NCI-H345 treated with DMSO at 0.1 percent for 48 hours (cell line): ENCODE data around the gene SRCIN1.
A peak's percentile ranks its signal among the peaks of the same experiment; 100 is the strongest.

Experiments used
- DNase-seq: peaks from one replicate; lab custom pipeline; 2025; ENCODE audit not compliant: unreplicated experiment; lab: John Stamatoyannopoulos, UW

The SRCIN1 gene

GRCh38 chr17:38585056-38585917 is 20.5 kb downstream of the SRCIN1 start:
- no peak for DNase-seq

GRCh38 chr17:38584350-38584925 is 21.3 kb downstream of the SRCIN1 start:
- DNase-seq, result peak; percentile 32

- DNase-seq, result no peak
These were observed 21.9 kb downstream of the SRCIN1 start for GRCh38 chr17:38583828-38584349.

- no peak for DNase-seq
These were observed 22.6 kb downstream of the SRCIN1 start for GRCh38 chr17:38583176-38583575.

- no peak for DNase-seq
These were observed 23.7 kb downstream of the SRCIN1 start for GRCh38 chr17:38582069-38582468.

- peak; percentile 68 for DNase-seq
These were observed 25.8 kb downstream of the SRCIN1 start for GRCh38 chr17:38579934-38580333.

GRCh38 chr17:38579083-38579480 is 26.7 kb downstream of the SRCIN1 start:
- no peak for DNase-seq

GRCh38 chr17:38578229-38579082 is 27.3 kb downstream of the SRCIN1 start:
- DNase-seq, result no peak

- DNase-seq, result no peak
These were observed 28.0 kb downstream of the SRCIN1 start for GRCh38 chr17:38577645-38578173.

- no peak for DNase-seq
These were observed 28.5 kb downstream of the SRCIN1 start for GRCh38 chr17:38577244-38577643.

GRCh38 chr17:38575781-38576180 is 30.0 kb downstream of the SRCIN1 start:
- no peak for DNase-seq

- no peak for DNase-seq
These were observed 31.0 kb downstream of the SRCIN1 start for GRCh38 chr17:38574712-38575111.

- DNase-seq, result peak; percentile 27
These were observed 32.9 kb downstream of the SRCIN1 start for GRCh38 chr17:38572669-38573365.

- no peak for DNase-seq
These were observed 33.7 kb downstream of the SRCIN1 start for GRCh38 chr17:38571833-38572668.

GRCh38 chr17:38569701-38570512 is 35.8 kb downstream of the SRCIN1 start:
- no peak for DNase-seq

GRCh38 chr17:38568845-38569510 is 36.8 kb downstream of the SRCIN1 start:
- no peak for DNase-seq

GRCh38 chr17:38568274-38568673 is 37.5 kb downstream of the SRCIN1 start:
- no peak for DNase-seq

- no peak for DNase-seq
These were observed 38.4 kb downstream of the SRCIN1 start for GRCh38 chr17:38567350-38567749.
